ENCODE measurements around the gene SLC17A9. TPM values are rescaled to one million over a fixed set of nuclear protein-coding genes. Genes with fewer than 3 reads are reported as not detected.
"Not testable (repeated sequence)": the region's sequence is repeated elsewhere in the genome, so short reads cannot be mapped to it uniquely, and the experiment has no call there.

The SLC17A9 gene
- total RNA-seq, 2 donors from 2014 or later = 5.2 to 7.0 TPM

- no peak for ATAC-seq (replicated peaks)
- H3K4me1 Mint-ChIP-seq = peaks cover 9% of the 10 kb centered on the region
- H3K4me3 Mint-ChIP-seq = peak overlapping the region; percentile 84
- no peaks in the 10 kb centered on the region for H3K27me3 Mint-ChIP-seq
- peak overlapping the region; percentile 94 for H3K27ac Mint-ChIP-seq
- no peaks in the 10 kb centered on the region for H3K9me3 Mint-ChIP-seq
- peaks cover 26% of the 10 kb centered on the region for H3K36me3 Mint-ChIP-seq (ENCODE audit: low read depth)
Observed at GRCh38 chr20:62952968-62953838, 694 bp downstream of the SLC17A9 start.

GRCh38 chr20:62953839-62954703 lies 1.6 kb downstream of the SLC17A9 start:
- Mint-ChIP-seq H3K27me3 (no peaks in the 10 kb centered on the region), H3K4me1 (peaks cover 9% of the 10 kb centered on the region), H3K36me3 (ENCODE audit: low read depth) (peaks cover 18% of the 10 kb centered on the region), H3K27ac (peak overlapping the region; percentile 94), H3K4me3 (peak overlapping the region; percentile 84), H3K9me3 (no peaks in the 10 kb centered on the region)
- peak; percentile 78 for ATAC-seq (replicated peaks)

GRCh38 chr20:62955519-62956386 lies 3.2 kb downstream of the SLC17A9 start:
- Mint-ChIP-seq H3K27ac (no peak overlapping the region), H3K36me3 (ENCODE audit: low read depth) (peaks cover under 1% of the 10 kb centered on the region), H3K4me1 (peaks cover 5% of the 10 kb centered on the region), H3K27me3 (no peaks in the 10 kb centered on the region), H3K4me3 (no peak overlapping the region), H3K9me3 (no peaks in the 10 kb centered on the region)
- no peak for ATAC-seq (replicated peaks)

- peaks cover 5% of the 10 kb centered on the region for H3K4me1 Mint-ChIP-seq
- no peaks in the 10 kb centered on the region for H3K27me3 Mint-ChIP-seq
- H3K4me3 Mint-ChIP-seq = no peak overlapping the region
- H3K27ac Mint-ChIP-seq = no peak overlapping the region
- no peaks in the 10 kb centered on the region for H3K9me3 Mint-ChIP-seq
- H3K36me3 Mint-ChIP-seq (ENCODE audit: low read depth) = no peaks in the 10 kb centered on the region
- ATAC-seq (replicated peaks) = no peak
Observed at GRCh38 chr20:62956387-62957135, 4.1 kb downstream of the SLC17A9 start.

- Mint-ChIP-seq H3K9me3 (no peaks in the 10 kb centered on the region), H3K4me3 (no peak overlapping the region), H3K4me1 (peaks cover 5% of the 10 kb centered on the region), H3K27me3 (no peaks in the 10 kb centered on the region), H3K36me3 (ENCODE audit: low read depth) (no peaks in the 10 kb centered on the region), H3K27ac (no peak overlapping the region)
- no peak for ATAC-seq (replicated peaks)
Observed at GRCh38 chr20:62957136-62958117, 4.9 kb downstream of the SLC17A9 start.

GRCh38 chr20:62958388-62959100 lies 6.0 kb downstream of the SLC17A9 start:
- no peaks in the 10 kb centered on the region for H3K9me3 Mint-ChIP-seq
- H3K27me3 Mint-ChIP-seq = no peaks in the 10 kb centered on the region
- H3K36me3 Mint-ChIP-seq (ENCODE audit: low read depth) = no peaks in the 10 kb centered on the region
- H3K4me1 Mint-ChIP-seq = peaks cover 5% of the 10 kb centered on the region
- no peak overlapping the region for H3K27ac Mint-ChIP-seq
- no peak overlapping the region for H3K4me3 Mint-ChIP-seq
- ATAC-seq (replicated peaks) = no peak

- Mint-ChIP-seq H3K36me3 (ENCODE audit: low read depth) (no peaks in the 10 kb centered on the region), H3K4me3 (no peak overlapping the region), H3K27me3 (no peaks in the 10 kb centered on the region), H3K9me3 (no peaks in the 10 kb centered on the region), H3K27ac (no peak overlapping the region), H3K4me1 (no peaks in the 10 kb centered on the region)
- peak; percentile 23 for ATAC-seq (replicated peaks)
Observed at GRCh38 chr20:62959101-62959971, 6.8 kb downstream of the SLC17A9 start.

- no peaks in the 10 kb centered on the region for H3K9me3 Mint-ChIP-seq
- H3K36me3 Mint-ChIP-seq (ENCODE audit: low read depth) = no peaks in the 10 kb centered on the region
- H3K4me3 Mint-ChIP-seq = no peak overlapping the region
- no peak for ATAC-seq (replicated peaks)
- H3K27ac Mint-ChIP-seq = no peak overlapping the region
- H3K4me1 Mint-ChIP-seq = no peaks in the 10 kb centered on the region
- no peaks in the 10 kb centered on the region for H3K27me3 Mint-ChIP-seq
Observed at GRCh38 chr20:62959998-62960436, 7.5 kb downstream of the SLC17A9 start.

GRCh38 chr20:62960446-62961309 lies 8.2 kb downstream of the SLC17A9 start:
- not testable (repeated sequence) for H3K36me3 Mint-ChIP-seq (ENCODE audit: low read depth); H3K27ac Mint-ChIP-seq; H3K4me3 Mint-ChIP-seq; H3K9me3 Mint-ChIP-seq; ATAC-seq (replicated peaks); H3K27me3 Mint-ChIP-seq; H3K4me1 Mint-ChIP-seq

- Mint-ChIP-seq H3K4me1 (no peaks in the 10 kb centered on the region), H3K4me3 (no peak overlapping the region), H3K36me3 (ENCODE audit: low read depth) (no peaks in the 10 kb centered on the region), H3K27me3 (no peaks in the 10 kb centered on the region), H3K27ac (no peak overlapping the region), H3K9me3 (no peaks in the 10 kb centered on the region)
- ATAC-seq (replicated peaks) = no peak
Observed at GRCh38 chr20:62961310-62961783, 8.8 kb downstream of the SLC17A9 start.

GRCh38 chr20:62961799-62962198 lies 9.3 kb downstream of the SLC17A9 start:
- no peaks in the 10 kb centered on the region for H3K36me3 Mint-ChIP-seq (ENCODE audit: low read depth)
- ATAC-seq (replicated peaks) = no peak
- H3K9me3 Mint-ChIP-seq = no peaks in the 10 kb centered on the region
- H3K4me1 Mint-ChIP-seq = no peaks in the 10 kb centered on the region
- no peak overlapping the region for H3K27ac Mint-ChIP-seq
- no peaks in the 10 kb centered on the region for H3K27me3 Mint-ChIP-seq
- H3K4me3 Mint-ChIP-seq = no peak overlapping the region

Measured in activated T-helper 17 cell treated with anti-CD3 and anti-CD28 coated beads, Interleukin-2, amount 50 U/mL, for 72 hours (primary cell).